Stimulated activated naive B cell treated with anti-CD40 and anti-IgM and Interleukin-4, amounts not matched to agents 10 μg/mL and 1 μg/mL and 100 μg/mL, for 72 hours (primary cell): ENCODE measurements around the gene ATP4A.

Experiments used
- ATAC-seq, 2 donors: fragments of 150-1000 bp; cut with Tn5 transposase; replicated peaks; 2 replicates each; pipeline ENCODE4 v1.10.0; 2021; ENCODE audit warnings: moderate library complexity in 1 of 2
- DNase-seq: peaks from one replicate; pipeline ENCODE4 v3.0.0; 2021
- H3K27ac Mint-ChIP-seq: one replicate; pipeline ENCODE4 v1.8.0; 2022; ENCODE audit warnings: mild to moderate bottlenecking, mixed read lengths
- H3K27me3 Mint-ChIP-seq, 2 donors: one replicate each; pipeline ENCODE4 v1.8.0; 2022; ENCODE audit warnings: mixed read lengths in 2 of 2
- H3K36me3 Mint-ChIP-seq, 2 donors: one replicate each; pipeline ENCODE4 v1.8.0; 2022; ENCODE audit warnings: mixed read lengths in 2 of 2, mild to moderate bottlenecking in 1 of 2
- H3K4me1 Mint-ChIP-seq, 2 donors: one replicate each; pipeline ENCODE4 v1.8.0; 2022; ENCODE audit warnings: mixed read lengths in 2 of 2, mild to moderate bottlenecking in 1 of 2
- H3K4me3 Mint-ChIP-seq, 2 donors: one replicate each; pipeline ENCODE4 v1.8.0; 2022; ENCODE audit warnings: mild to moderate bottlenecking in 2 of 2, mixed read lengths in 2 of 2, moderate library complexity in 1 of 2
- H3K9me3 Mint-ChIP-seq, 2 donors: one replicate each; pipeline ENCODE4 v1.8.0; 2022; ENCODE audit warnings: mixed read lengths in 2 of 2, mild to moderate bottlenecking in 1 of 2

The ATP4A gene

DNA sequence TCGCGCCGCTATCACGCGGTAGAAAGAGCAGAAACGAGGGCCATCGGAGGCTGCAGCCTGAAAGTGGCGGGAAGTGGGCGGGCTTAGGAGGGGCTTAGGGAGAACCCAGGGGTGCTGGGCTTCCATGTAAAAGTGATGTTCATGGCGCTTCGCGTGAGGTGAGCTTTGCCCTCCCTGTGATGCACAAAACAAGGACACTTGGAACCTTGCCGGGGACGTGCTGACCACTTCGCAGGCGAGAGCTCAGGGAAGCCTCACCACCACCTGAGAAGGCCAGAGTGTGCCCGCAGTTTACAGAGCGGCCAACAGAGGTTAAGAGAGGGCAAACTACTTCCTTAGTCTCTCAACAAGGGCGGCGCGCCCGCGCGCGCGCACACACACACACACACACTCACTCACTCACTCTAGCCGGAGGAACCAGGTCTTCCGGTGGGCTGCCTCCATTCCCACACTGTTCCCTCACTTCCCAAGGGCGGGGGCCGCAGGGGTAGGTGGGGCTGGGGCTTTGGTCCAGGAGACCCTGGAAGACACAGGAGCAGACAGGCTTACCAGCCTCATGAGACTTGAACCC is 29.6 kb downstream of the ATP4A start:
- peak overlapping the region; percentile 66 for H3K4me3 Mint-ChIP-seq
- DNase-seq = no peak
- peak; percentile 90 to 91 for ATAC-seq
- H3K4me1 Mint-ChIP-seq = peaks cover 8 to 10% of the 10 kb centered on the region in 2 donors
- H3K27ac Mint-ChIP-seq = no peak overlapping the region
- peaks cover 5 to 12% of the 10 kb centered on the region in 2 donors for H3K36me3 Mint-ChIP-seq
- no peaks in the 10 kb centered on the region for H3K9me3 Mint-ChIP-seq
- peaks cover 45 to 55% of the 10 kb centered on the region in 2 donors for H3K27me3 Mint-ChIP-seq

DNA sequence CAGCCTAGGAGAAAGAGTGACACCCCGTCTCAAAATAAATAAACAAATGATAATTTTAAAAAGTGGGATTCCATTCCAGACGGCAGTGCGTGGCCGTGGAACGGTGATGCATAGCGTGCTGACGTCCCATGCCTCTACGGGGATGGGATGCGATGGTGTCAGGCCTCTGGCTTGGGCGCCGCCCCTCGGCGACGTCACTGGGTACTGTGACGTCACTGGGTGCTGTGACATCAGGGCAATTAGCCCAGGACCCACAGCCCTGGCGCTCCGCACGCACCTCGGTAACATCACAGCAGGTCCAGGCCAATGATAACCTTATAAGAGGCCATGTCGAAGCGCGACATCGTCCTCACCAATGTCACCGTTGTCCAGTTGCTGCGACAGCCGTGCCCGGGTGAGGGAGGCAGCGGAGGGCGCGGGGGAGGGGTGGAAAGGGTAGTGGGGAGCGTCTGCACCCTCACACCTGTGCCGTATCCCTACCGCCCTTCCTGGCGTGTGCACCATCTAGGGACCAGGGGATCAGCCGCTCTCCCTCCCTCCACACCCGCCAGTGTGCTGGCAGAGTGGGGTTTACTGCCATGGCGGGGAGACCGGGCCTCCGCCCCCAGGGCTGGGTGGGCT is 30.1 kb downstream of the ATP4A start, which contains the start of gene GAPDHS:
GAPDHS (plus strand) TSS at position 256 of the 621 bp plus-strand sequence; CDS start at position 328, 72 bp downstream.
- Mint-ChIP-seq H3K27ac (peak within 1 kb of the TSS; percentile 39), H3K27me3 (peaks cover 51 to 61% of the 10 kb centered on the region in 2 donors)

DNA sequence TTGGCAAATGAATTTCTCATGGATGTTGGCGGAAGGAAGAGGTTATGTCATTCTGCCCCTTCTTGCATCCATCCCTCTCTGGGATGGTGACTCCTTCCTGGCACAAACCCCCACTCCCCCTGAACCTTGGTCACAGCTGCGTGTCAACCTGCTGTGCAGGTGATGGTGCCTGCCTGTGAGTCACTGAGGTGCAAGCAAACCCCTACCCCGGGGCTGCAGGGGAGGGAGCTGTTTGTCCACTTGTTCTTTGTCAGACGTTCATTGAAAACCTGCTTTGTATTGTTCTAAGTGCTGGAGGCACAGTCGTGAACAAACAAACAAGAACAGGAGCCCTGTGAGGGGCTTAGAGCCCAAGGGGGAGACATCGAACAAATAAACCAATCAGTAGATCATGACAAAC is 32.2 kb downstream of the ATP4A start:
- Mint-ChIP-seq H3K27me3 (peaks cover 68 to 80% of the 10 kb centered on the region in 2 donors), H3K36me3 (peaks cover 3 to 6% of the 10 kb centered on the region in 2 donors), H3K4me1 (peaks cover 8 to 10% of the 10 kb centered on the region in 2 donors), H3K4me3 (no peak overlapping the region), H3K9me3 (no peaks in the 10 kb centered on the region), H3K27ac (no peak overlapping the region)
- DNase-seq (no peak), ATAC-seq (no peak)

More for the DNA sequence above, 30.1 kb downstream of the ATP4A start, which contains the start of gene GAPDHS:
- DNase-seq (no peak), ATAC-seq (peak in 1 of 2 donors; percentile 18)
- H3K9me3 Mint-ChIP-seq = no peaks in the 10 kb centered on the region
- H3K4me3 Mint-ChIP-seq = peak within 1 kb of the TSS; percentile 66
- H3K36me3 Mint-ChIP-seq = peaks cover 5 to 9% of the 10 kb centered on the region in 2 donors
- H3K4me1 Mint-ChIP-seq = peaks cover 8 to 10% of the 10 kb centered on the region in 2 donors

DNA sequence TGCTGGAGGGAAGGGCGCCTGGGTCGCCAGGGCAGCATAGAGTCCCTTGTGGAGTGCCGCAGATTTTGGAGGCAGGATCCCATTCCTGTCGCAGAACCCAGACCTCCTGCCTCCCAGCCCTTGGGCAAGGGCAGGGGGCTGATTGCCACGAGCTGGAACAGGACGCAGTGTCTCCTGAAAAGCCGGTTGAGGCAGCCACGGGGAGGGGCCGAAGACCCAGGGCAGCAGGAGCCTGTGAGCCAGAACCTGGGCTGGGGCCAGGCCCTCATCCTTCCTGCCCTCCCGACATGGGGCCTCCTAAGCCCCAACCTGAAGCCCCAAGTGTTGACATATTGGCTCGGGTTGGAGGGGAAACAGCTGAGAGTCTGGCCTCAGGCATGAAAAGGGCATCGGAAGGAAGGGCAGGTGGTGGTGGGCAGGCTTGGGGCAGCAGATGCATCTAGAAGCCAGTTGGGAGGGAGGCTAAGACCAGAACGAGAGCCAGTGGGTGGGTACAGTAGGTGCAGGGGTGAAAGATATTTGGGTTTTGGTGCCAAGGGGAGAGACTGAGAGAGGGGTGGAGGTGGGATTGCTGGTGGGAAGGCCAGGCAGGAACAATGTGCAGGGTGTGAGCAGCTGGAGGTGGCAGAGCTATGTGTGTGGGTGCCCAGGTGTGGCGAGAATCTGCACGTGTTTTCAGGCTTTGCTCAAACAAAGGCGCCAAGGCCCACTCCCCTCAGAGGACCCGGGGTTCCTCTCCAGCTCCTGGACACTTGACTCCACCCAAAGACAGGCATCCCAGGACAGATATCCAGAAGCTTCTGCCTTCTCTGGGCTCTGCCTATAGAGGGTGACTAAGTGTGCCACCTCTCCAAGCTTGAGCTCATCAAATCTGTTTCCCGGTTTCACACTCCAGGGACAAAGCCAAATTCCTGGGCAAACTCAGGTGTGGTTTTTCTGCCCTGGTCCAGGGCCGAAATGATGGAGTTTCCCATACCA is 33.9 kb downstream of the ATP4A start:
- no peak for ATAC-seq
- peaks cover 8 to 10% of the 10 kb centered on the region in 2 donors for H3K4me1 Mint-ChIP-seq
- H3K27ac Mint-ChIP-seq = no peak overlapping the region
- DNase-seq = no peak
- H3K27me3 Mint-ChIP-seq = peaks cover 68 to 80% of the 10 kb centered on the region in 2 donors
- H3K4me3 Mint-ChIP-seq = no peak overlapping the region
- H3K36me3 Mint-ChIP-seq = peaks cover 3 to 6% of the 10 kb centered on the region in 2 donors
- no peaks in the 10 kb centered on the region for H3K9me3 Mint-ChIP-seq

DNA sequence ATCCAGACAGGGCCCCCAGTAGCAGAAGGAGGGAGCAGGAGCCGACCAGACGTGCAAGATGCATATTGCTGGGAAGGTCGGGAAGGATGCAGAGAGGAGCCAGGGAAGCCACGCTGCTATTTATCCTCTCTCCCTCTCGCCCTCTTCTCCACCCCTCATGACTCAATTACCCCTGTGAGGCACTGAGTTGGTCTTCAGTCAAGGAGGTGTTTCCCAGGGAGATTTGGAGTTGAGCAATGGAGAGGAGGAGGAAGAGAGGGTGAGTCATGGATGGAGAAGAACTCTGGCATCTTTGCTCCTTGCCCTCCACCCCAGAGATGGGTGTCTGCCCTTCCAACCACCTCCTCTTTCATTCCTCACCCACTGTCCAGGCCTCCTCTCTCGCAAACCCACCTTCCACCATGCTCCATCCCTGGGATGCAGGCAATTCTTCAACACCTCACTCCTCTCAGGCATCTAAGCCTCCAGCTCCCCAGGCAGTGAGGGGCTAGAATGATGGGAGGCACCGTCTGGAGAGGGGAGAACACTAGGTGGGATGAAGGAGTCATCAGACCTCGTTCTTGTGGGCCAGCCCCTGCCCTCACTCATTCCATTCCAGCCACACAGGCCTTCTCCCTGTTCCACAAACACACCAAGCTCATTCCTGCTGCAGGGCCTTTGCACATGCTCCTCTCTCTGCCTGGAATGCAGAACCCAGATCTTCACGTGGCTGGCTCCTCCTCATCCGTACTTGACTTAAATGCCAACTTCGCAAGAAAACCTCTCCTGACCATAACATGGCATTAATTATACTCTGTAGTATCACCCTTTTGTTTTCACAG is 35.0 kb downstream of the ATP4A start, which contains the start of gene SBSN:
SBSN (minus strand) TSS at position 94 of the 821 bp plus-strand sequence; CDS start at position 64, 30 bp downstream.
- ATAC-seq (no peak), DNase-seq (no peak)
- Mint-ChIP-seq H3K27me3 (peaks cover 59 to 78% of the 10 kb centered on the region in 2 donors), H3K4me1 (peaks cover under 1 to 3% of the 10 kb centered on the region in 2 donors), H3K4me3 (no peak within 1 kb of the TSS), H3K9me3 (no peaks in the 10 kb centered on the region), H3K27ac (no peak within 1 kb of the TSS), H3K36me3 (peaks cover 3 to 6% of the 10 kb centered on the region in 2 donors)

DNA sequence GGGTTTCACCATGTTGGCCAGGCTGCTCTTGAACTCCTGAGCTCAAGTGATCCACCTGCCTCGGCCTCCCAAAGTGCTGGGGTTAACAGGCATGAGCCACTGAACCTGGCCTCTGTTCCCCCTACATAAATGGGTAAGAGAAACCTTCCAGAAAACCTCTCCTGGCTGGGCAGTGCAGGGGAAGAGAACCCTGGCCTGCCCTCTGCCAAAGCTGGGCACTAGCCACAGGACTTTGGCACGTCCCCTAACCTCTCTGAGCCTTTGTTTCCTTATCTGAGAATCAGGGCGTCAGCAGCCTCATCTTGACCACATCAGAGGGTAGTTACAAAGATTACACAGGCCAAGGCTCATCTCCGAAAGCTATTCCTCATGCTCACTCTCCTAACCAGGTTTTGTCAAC is 37.6 kb downstream of the ATP4A start:
- no peak overlapping the region for H3K27ac Mint-ChIP-seq
- H3K27me3 Mint-ChIP-seq = peaks cover 45 to 58% of the 10 kb centered on the region in 2 donors
- no peak for DNase-seq
- no peaks in the 10 kb centered on the region for H3K9me3 Mint-ChIP-seq
- no peak for ATAC-seq
- H3K4me1 Mint-ChIP-seq = no peaks in the 10 kb centered on the region
- no peak overlapping the region for H3K4me3 Mint-ChIP-seq
- H3K36me3 Mint-ChIP-seq = peaks cover 0 to 3% of the 10 kb centered on the region in 2 donors

DNA sequence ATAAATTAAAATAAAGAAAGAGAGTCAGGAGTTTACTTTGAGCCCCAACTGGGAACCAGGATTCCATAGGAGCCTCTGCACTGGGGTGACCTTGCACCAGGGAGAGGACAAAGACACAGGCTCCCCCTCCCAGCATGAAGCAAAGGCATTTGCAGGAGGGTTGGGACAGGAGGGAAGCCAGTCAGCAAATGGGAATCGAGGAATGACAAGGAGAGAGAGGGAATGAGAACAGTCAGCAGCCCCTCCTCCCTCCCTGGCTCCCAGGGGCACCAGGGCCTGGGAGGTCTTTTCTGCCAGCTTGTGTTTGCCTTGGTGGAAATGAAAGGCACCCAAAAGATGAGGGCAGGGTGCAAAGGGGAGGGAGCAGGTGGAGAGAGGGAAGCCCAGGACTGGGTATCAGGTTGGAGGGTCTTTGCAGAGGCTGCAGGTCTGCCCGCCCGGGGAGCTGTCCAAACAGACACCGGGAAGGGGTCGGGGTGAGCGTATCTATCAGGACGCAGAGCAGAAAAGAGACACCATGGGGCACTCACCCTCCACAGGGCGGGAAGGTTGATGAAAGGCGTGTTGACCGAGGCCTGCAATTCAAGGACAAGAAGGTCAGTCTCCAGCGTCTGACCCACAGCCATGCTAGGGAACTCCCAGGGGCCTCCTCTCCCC is 39.1 kb downstream of the ATP4A start:
- peaks cover 0 to 3% of the 10 kb centered on the region in 2 donors for H3K36me3 Mint-ChIP-seq
- peaks cover 39 to 49% of the 10 kb centered on the region in 2 donors for H3K27me3 Mint-ChIP-seq
- H3K27ac Mint-ChIP-seq = no peak overlapping the region
- no peak for ATAC-seq
- DNase-seq = no peak
- no peaks in the 10 kb centered on the region for H3K4me1 Mint-ChIP-seq
- no peak overlapping the region for H3K4me3 Mint-ChIP-seq
- H3K9me3 Mint-ChIP-seq = no peaks in the 10 kb centered on the region

DNA sequence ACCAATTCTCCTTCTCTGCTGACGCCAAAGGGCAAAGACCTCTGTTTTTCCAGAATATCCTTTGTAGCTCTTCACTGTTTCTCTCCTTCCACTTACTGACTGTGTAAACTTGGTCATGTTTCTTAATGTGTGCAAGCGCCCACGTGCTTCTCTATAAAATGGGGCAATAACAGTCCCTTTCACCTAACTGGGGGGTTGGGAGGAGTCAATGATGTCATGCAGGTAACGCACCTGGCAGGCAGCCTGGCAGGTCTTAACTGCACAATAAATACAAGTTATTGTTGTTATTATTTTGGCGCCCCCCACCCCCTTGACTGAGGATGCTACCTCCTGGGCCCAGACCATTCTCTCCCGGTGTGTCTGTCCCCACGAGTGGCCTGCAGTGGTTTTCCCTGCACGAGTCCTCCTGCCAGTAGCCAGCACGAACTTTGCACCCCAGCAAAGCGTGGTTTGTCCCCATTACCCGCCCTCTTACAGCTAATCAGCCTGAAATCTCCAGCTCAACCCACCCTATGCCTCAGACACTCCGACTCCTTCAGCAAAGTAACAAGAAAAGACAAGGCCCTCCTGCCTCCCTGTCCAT is 40.6 kb downstream of the ATP4A start:
- no peak overlapping the region for H3K27ac Mint-ChIP-seq
- H3K9me3 Mint-ChIP-seq = no peaks in the 10 kb centered on the region
- DNase-seq (no peak), ATAC-seq (no peak)
- peaks cover 0 to 1% of the 10 kb centered on the region in 2 donors for H3K36me3 Mint-ChIP-seq
- H3K4me1 Mint-ChIP-seq = no peaks in the 10 kb centered on the region
- H3K27me3 Mint-ChIP-seq = peaks cover 28 to 43% of the 10 kb centered on the region in 2 donors
- no peak overlapping the region for H3K4me3 Mint-ChIP-seq

DNA sequence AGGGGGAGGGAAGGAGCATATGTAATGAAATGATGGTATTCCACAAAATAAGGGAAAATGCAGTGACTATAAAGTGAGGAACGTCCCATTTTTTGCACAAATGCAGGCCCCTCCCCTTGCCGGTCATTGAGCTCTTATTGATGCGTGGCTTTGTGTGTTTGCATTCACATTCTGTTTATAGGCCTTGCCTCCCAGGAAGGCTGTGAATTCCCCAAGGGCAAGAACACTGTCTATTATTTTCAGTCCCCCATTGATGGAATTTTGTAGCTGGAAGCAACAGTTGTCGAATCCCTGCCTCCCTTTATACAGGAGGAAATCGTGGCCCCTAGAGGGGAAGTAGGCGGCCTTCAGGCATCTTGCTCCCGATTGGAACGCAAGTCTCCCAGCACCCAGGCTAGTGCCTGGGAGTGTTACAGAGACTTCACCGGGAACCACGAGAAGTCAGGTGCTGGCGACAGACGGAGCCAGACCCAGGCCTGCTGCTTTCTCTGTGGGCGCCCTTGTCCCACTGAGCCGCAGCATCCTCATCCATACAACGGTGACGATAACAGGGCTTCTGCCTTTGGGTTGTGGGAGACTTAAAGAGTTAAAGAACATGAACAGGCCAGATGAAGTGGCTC is 42.2 kb downstream of the ATP4A start:
- Mint-ChIP-seq H3K9me3 (no peaks in the 10 kb centered on the region), H3K27me3 (peaks cover 25 to 39% of the 10 kb centered on the region in 2 donors), H3K4me1 (no peaks in the 10 kb centered on the region), H3K4me3 (no peak overlapping the region), H3K36me3 (no peaks in the 10 kb centered on the region), H3K27ac (no peak overlapping the region)
- ATAC-seq (no peak), DNase-seq (no peak)

DNA sequence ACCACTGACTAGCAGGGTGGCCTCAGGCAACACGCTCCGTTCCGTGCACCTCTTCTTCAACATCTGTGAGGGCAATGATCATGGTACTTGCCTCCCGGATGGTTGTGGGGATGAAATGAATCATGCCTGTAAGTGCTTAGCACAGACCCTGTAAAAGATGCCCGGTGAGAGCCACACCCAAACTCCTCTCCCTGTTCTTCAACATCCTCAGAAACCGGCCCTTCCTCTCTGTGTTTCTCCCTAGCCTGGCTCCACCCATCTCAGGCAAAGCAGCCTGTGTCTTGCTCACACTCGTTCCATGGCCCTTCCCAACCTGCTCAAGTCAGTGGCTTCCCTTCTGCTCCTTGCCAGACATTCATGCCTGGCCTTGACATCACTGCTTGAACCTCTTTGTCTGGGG is 44.2 kb downstream of the ATP4A start:
- peaks cover 31 to 38% of the 10 kb centered on the region in 2 donors for H3K27me3 Mint-ChIP-seq
- H3K9me3 Mint-ChIP-seq = no peaks in the 10 kb centered on the region
- ATAC-seq (no peak), DNase-seq (no peak)
- H3K36me3 Mint-ChIP-seq = no peaks in the 10 kb centered on the region
- no peak overlapping the region for H3K27ac Mint-ChIP-seq
- H3K4me3 Mint-ChIP-seq = no peak overlapping the region
- peaks cover 0 to under 1% of the 10 kb centered on the region in 2 donors for H3K4me1 Mint-ChIP-seq

DNA sequence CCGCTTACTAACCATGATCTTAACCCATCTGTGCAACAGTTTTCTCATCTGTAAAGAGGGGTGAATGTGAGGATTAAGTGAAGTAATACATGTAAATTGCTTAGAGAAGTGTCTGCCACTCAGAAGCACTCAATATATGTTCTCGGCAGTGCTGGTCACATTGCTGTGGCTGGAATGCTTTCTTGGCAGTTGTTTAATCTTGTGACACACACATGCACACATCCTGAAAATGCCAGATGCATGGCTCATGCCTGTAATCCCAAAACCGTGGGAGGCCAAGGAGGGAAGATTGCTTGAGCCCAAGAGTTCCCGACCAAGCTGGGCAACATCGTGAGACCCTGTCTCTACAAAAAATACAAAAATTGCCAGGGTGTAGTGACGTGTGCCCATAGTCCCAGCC is 45.1 kb downstream of the ATP4A start:
- H3K9me3 Mint-ChIP-seq = no peaks in the 10 kb centered on the region
- H3K27ac Mint-ChIP-seq = no peak overlapping the region
- H3K4me3 Mint-ChIP-seq = no peak overlapping the region
- H3K27me3 Mint-ChIP-seq = peaks cover 40 to 41% of the 10 kb centered on the region in 2 donors
- DNase-seq (no peak), ATAC-seq (no peak)
- H3K36me3 Mint-ChIP-seq = no peaks in the 10 kb centered on the region
- peaks cover 0 to 5% of the 10 kb centered on the region in 2 donors for H3K4me1 Mint-ChIP-seq

DNA sequence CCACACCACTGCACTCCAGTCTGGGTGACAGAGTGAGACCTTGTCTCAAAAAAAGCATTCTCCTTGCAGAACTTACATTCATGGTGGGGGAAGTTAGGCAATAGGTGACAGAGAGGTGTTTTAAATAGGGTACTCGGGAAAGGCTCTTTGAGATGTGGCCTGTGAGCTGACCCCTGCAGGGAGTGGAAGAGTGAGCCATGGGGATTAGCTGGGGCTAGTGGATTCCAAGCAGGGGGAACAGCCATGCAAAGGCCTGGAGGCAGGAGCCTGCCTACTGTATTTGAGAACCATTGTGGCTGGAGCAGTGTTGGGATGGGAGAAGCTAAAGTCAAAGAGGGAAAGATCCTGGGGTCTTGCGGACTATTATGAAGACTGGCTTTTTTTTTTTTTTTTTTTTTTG is 46.1 kb downstream of the ATP4A start:
- Mint-ChIP-seq H3K27ac (no peak overlapping the region), H3K9me3 (no peaks in the 10 kb centered on the region), H3K4me1 (peaks cover 0 to 5% of the 10 kb centered on the region in 2 donors), H3K4me3 (no peak overlapping the region), H3K36me3 (no peaks in the 10 kb centered on the region), H3K27me3 (peaks cover 45 to 51% of the 10 kb centered on the region in 2 donors)
- ATAC-seq (no peak), DNase-seq (no peak)
